DND-41 (cell line): Measurements from ENCODE around the gene MAP4K1.

ENCODE experiments used
- ATAC-seq: fragments of 200-7000 bp; cut with Tn5 transposase; 3 replicates; pipeline ENCODE4 v1.9.1; 2021; ENCODE audit warnings: low read depth; ENCODE audit not compliant: insufficient read depth
- DNase-seq: peaks from one replicate; pipeline ENCODE4 v3.0.0-alpha.2; 2020
- H2AFZ ChIP-seq: 2 replicates; pipeline ENCODE4 v1.6.0; 2012; ENCODE audit warnings: low read depth, low read length
- H3K27ac ChIP-seq: 2 replicates; pipeline ENCODE4 v1.5.1; 2012; ENCODE audit warnings: low read length, inconsistent platforms
- H3K27me3 ChIP-seq: fragments of 200-600 bp; sonication (generic); 2 replicates; pipeline ENCODE4 v1.6.0; 2012; ENCODE audit warnings: low read length, mild to moderate bottlenecking, inconsistent platforms; ENCODE audit not compliant: insufficient read depth, poor library complexity
- H3K36me3 ChIP-seq: 2 replicates; pipeline ENCODE4 v1.5.1; 2012; ENCODE audit warnings: low read length, inconsistent platforms; ENCODE audit not compliant: insufficient read depth
- H3K4me1 ChIP-seq: 2 replicates; pipeline ENCODE4 v1.5.1; 2012; ENCODE audit warnings: mild to moderate bottlenecking, low read length; ENCODE audit not compliant: insufficient read depth
- H3K4me2 ChIP-seq: 2 replicates; pipeline ENCODE4 v1.6.0; 2012; ENCODE audit warnings: mild to moderate bottlenecking, moderate library complexity, low read length, inconsistent platforms; ENCODE audit not compliant: insufficient read depth
- H3K4me3 ChIP-seq, 2 experiments: fragments of 200-600 bp in 1 of 2; shearing (Covaris generic) in 1 of 2; 2 replicates each; pipeline ENCODE4 v1.5.1; 2012 to 2016; ENCODE audit warnings: inconsistent platforms in 2 of 2, low read length in 2 of 2, mild to moderate bottlenecking in 2 of 2, low read depth in 1 of 2, moderate library complexity in 1 of 2
- H3K79me2 ChIP-seq: 2 replicates; pipeline ENCODE4 v1.6.0; 2012; ENCODE audit warnings: low read length, inconsistent platforms; ENCODE audit not compliant: insufficient read depth
- H3K9ac ChIP-seq: 2 replicates; pipeline ENCODE4 v1.6.0; 2012; ENCODE audit warnings: low read depth, mild to moderate bottlenecking, inconsistent platforms, low read length, moderate library complexity
- H3K9me3 ChIP-seq: 2 replicates; pipeline ENCODE4 v1.5.1; 2012; ENCODE audit warnings: low read length, moderate library complexity, mild to moderate bottlenecking, inconsistent platforms; ENCODE audit not compliant: insufficient read depth, severe bottlenecking
- H4K20me1 ChIP-seq: 2 replicates; pipeline ENCODE4 v1.6.0; 2012; ENCODE audit warnings: low read length; ENCODE audit not compliant: insufficient read depth
- CTCF ChIP-seq: IDR thresholded peaks from 2 replicates; pipeline ENCODE4 v1.5.1; 2012; ENCODE audit warnings: borderline replicate concordance, low read length, moderate library complexity, mild to moderate bottlenecking; ENCODE audit not compliant: poor library complexity, severe bottlenecking; ENCODE audit errors: extremely low read depth
- EZH2 ChIP-seq: IDR thresholded peaks from 3 replicates; pipeline ENCODE4 v1.6.1; 2012; ENCODE audit warnings: borderline replicate concordance, low read depth, mild to moderate bottlenecking, moderate library complexity, low read length, inconsistent platforms; ENCODE audit not compliant: severe bottlenecking

Gene MAP4K1

GRCh38 chr19:38538793-38539528, 78.8 kb downstream of the MAP4K1 start:
- Histone ChIP-seq H3K9me3 (peaks cover 16% of the 10 kb centered on the region), H3K4me3 (no peak overlapping the region), H4K20me1 (no peaks in the 10 kb centered on the region), H3K36me3 (no peaks in the 10 kb centered on the region), H3K4me2 (no peak overlapping the region), H3K4me1 (peaks cover 6% of the 10 kb centered on the region), H3K27me3 (no peaks in the 10 kb centered on the region), H3K27ac (no peak overlapping the region), H2AFZ (no peak overlapping the region), H3K9ac (no peak overlapping the region), H3K79me2 (no peaks in the 10 kb centered on the region)
- no peak for TF ChIP-seq EZH2
- no peak for TF ChIP-seq CTCF
- ATAC-seq (no peak; the same call in 2 of the 3 replicates), DNase-seq (no peak)

GRCh38 chr19:38538386-38538785, 79.4 kb downstream of the MAP4K1 start:
- Histone ChIP-seq H3K9me3 (peaks cover 16% of the 10 kb centered on the region), H3K9ac (no peak overlapping the region), H3K27me3 (no peaks in the 10 kb centered on the region), H4K20me1 (no peaks in the 10 kb centered on the region), H3K4me1 (peaks cover 6% of the 10 kb centered on the region), H3K27ac (no peak overlapping the region), H3K79me2 (no peaks in the 10 kb centered on the region), H2AFZ (no peak overlapping the region), H3K4me3 (no peak overlapping the region), H3K36me3 (no peaks in the 10 kb centered on the region), H3K4me2 (no peak overlapping the region)
- ATAC-seq (no peak), DNase-seq (no peak)
- TF ChIP-seq CTCF (no peak), EZH2 (no peak)
